ENCODE data around the gene C17orf107. TPM values are rescaled to one million over a fixed set of nuclear protein-coding genes. Genes with fewer than 3 reads are reported as not detected.

Gene C17orf107
- total RNA-seq, 1 experiment from 2014 or later, result 2.4 TPM

DNA sequence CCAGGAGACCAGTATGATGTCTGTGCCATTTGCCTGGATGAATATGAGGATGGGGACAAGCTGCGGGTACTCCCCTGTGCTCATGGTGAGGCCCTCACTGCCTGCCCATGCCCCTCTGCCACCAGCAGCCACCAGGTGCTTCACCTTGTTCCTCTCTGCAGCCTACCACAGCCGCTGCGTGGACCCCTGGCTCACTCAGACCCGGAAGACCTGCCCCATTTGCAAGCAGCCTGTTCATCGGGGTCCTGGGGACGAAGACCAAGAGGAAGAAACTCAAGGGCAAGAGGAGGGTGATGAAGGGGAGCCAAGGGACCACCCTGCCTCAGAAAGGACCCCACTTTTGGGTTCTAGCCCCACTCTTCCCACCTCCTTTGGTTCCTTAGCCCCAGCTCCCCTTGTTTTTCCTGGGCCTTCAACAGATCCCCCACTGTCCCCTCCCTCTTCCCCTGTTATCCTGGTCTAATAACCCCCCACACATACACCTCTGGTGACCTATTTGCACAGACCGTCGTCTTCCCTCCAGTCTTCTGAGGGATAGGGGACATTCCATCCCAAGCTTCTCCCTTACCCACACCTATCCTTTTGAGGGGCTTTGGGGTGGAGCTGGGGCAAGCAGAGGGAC is 45.3 kb downstream of the C17orf107 start:
- H3K27ac ChIP-seq (ENCODE audit: low read length), result peak overlapping the region; percentile 94
- no peaks in the 10 kb centered on the region for H3K9me3 ChIP-seq (ENCODE audit: control insufficient read depth, insufficient read depth, low read depth, low read length)
- intact Hi-C loops (cut with micrococcal nuclease; ENCODE audit: unreplicated experiment) (no loop called here), in situ Hi-C loops (cut with HindIII; ENCODE audit: low pct_unique_long_range_greater_than_20kb, low sequenced_read_pairs) (no loop called here)
- ChIA-PET CTCF (no interaction called here), POLR2A (interaction anchor here (0.6 to 1.2 kb wide), 2 partner anchors 23 to 380 kb away, joined by 4 to 5 read pairs; partner anchors contain the start of gene SPAG7)
- H3K4me1 ChIP-seq (ENCODE audit: control insufficient read depth, insufficient read depth, low read length), result peaks cover 27% of the 10 kb centered on the region
- no peaks in the 10 kb centered on the region for H3K27me3 ChIP-seq (ENCODE audit: control insufficient read depth, insufficient read depth, low read length)
- H3K36me3 ChIP-seq (ENCODE audit: control insufficient read depth, insufficient read depth, low read length), result peaks cover 14% of the 10 kb centered on the region
- peak overlapping the region; percentile 83 to 85; a peak in 3 of 4 replicates for H3K4me3 ChIP-seq (ENCODE audit: low read depth in 2 of 2, low read length in 2 of 2)
- no TSS peak for BruUV-seq (replicated peaks)
- no peak for ATAC-seq
- no peak for DNase-seq (ENCODE audit: low read depth, low spot score)
- TF ChIP-seq CTCF (IDR thresholded peaks at IDR 0.05) (no peak), SIN3A (IDR thresholded peaks at IDR 0.05; ENCODE audit: borderline replicate concordance, insufficient read depth, low read depth, low read length) (peak; percentile 48; the same call in 1 of the 2 replicates)

DNA sequence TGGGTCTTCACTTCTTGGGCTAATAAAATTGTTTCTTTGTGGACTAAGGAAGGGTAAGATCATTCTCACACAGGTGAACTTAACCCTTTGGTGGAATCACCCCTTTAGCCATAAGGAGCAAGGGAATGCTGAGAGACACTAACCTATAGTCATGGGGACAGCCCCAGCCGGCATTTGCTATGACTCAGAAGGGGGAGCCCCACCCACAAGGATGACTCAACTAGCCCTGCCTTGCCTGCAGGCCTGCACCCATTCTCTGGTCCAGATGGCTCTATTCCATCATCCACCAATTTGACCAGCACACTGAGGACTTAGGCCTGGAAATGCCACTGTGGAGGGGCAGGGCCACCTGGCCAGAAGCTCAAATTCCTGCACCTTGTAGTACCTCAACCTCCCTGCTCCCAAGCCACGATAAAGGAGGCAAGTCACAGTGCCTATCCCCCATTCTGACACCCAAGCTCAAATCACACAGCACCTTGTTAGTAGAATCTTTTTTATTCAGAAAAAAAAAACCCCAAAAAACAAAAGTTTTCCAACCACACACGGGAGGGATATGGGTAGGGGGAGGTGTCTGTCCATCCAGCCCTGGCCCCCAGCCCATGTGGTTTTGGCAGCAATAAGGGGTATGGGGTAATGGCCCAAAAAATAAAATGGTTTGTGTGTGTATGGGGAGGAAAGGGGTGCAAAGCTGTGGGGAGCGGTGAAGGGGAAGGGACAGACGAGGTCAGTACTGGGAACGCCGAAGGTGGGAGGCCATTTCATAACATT is 46.0 kb downstream of the C17orf107 start:
- H3K4me1 ChIP-seq (ENCODE audit: control insufficient read depth, insufficient read depth, low read length), result peaks cover 28% of the 10 kb centered on the region
- in situ Hi-C loops (cut with HindIII; ENCODE audit: low pct_unique_long_range_greater_than_20kb, low sequenced_read_pairs) (no loop called here), intact Hi-C loops (cut with micrococcal nuclease; ENCODE audit: unreplicated experiment) (no loop called here)
- H3K4me3 ChIP-seq (ENCODE audit: low read depth in 2 of 2, low read length in 2 of 2), result peak overlapping the region; percentile 83 to 85
- TF ChIP-seq POLR2AphosphoS5 (IDR thresholded peaks at IDR 0.05; ENCODE audit: low read depth, low read length) (no peak), SIN3A (IDR thresholded peaks at IDR 0.05; ENCODE audit: borderline replicate concordance, insufficient read depth, low read depth, low read length) (no peak), TCF7L2 (IDR thresholded peaks at IDR 0.05; ENCODE audit: low read depth, low read length) (no peak), REST (IDR thresholded peaks at IDR 0.05; ENCODE audit: insufficient read depth in 1 of 2, low read depth in 2 of 2, low read length in 1 of 2) (no peak), CTCF (IDR thresholded peaks at IDR 0.05) (no peak)
- H3K9me3 ChIP-seq (ENCODE audit: control insufficient read depth, insufficient read depth, low read depth, low read length), result no peaks in the 10 kb centered on the region
- H3K27ac ChIP-seq (ENCODE audit: low read length), result peak overlapping the region; percentile 94
- ChIA-PET CTCF (no interaction called here), POLR2A (interaction anchor here (0.6 to 1.2 kb wide), 2 partner anchors 22 to 380 kb away, joined by 4 to 5 read pairs; partner anchors contain the start of gene SPAG7)
- DNase-seq (ENCODE audit: low read depth, low spot score), result peak; percentile 83
- no peaks in the 10 kb centered on the region for H3K27me3 ChIP-seq (ENCODE audit: control insufficient read depth, insufficient read depth, low read length)
- BruUV-seq (replicated peaks), result no TSS peak
- peak; percentile 36 for ATAC-seq
- H3K36me3 ChIP-seq (ENCODE audit: control insufficient read depth, insufficient read depth, low read length), result peaks cover 14% of the 10 kb centered on the region
